WI38 (cell line): ENCODE measurements around the gene SNRNP200.
"Not testable (repeated sequence)": the region's sequence is repeated elsewhere in the genome, so short reads cannot be mapped to it uniquely, and the experiment has no call there.

Experiments used
- H3K4me3 ChIP-seq: 2 replicates; pipeline ENCODE4 v1.5.1; 2011; ENCODE audit warnings: low read depth, mild to moderate bottlenecking, control low read depth, low read length
- CTCF ChIP-seq: IDR thresholded peaks from 2 replicates; pipeline ENCODE4 v1.5.1; 2012; ENCODE audit warnings: low read depth, mild to moderate bottlenecking, control low read depth, low read length

The SNRNP200 gene

GRCh38 chr2:96301865-96302264, 3.5 kb downstream of the SNRNP200 start:
- H3K4me3 ChIP-seq = no peak overlapping the region
- TF ChIP-seq CTCF = no peak

- no peak for TF ChIP-seq CTCF
- H3K4me3 ChIP-seq = no peak overlapping the region
Measured at GRCh38 chr2:96296925-96297324, 8.4 kb downstream of the SNRNP200 start.

- not testable (repeated sequence) for H3K4me3 ChIP-seq
Measured at GRCh38 chr2:96294271-96294670, 11.1 kb downstream of the SNRNP200 start.

- no peak overlapping the region for H3K4me3 ChIP-seq
- no peak for TF ChIP-seq CTCF
Measured at GRCh38 chr2:96291751-96292150, 13.6 kb downstream of the SNRNP200 start.

- TF ChIP-seq CTCF = no peak
- no peak overlapping the region for H3K4me3 ChIP-seq
Measured at GRCh38 chr2:96287273-96287856, 18.0 kb downstream of the SNRNP200 start.

- no peak for TF ChIP-seq CTCF
- H3K4me3 ChIP-seq = no peak overlapping the region
Measured at GRCh38 chr2:96276787-96277499, 28.4 kb downstream of the SNRNP200 start.

GRCh38 chr2:96274355-96275056, 30.8 kb downstream of the SNRNP200 start:
- H3K4me3 ChIP-seq = no peak overlapping the region
- no peak for TF ChIP-seq CTCF
